HepG2 (cell line): ENCODE data around the gene CD8A. TPM values are rescaled to one million over a fixed set of nuclear protein-coding genes. Genes with fewer than 3 reads are reported as not detected.

Experiments used
- DNMT3B ChIP-seq: conservative IDR thresholded peaks from 2 replicates; pipeline ENCODE4 v1.6.1; 2016; ENCODE audit warnings: missing biosample characterization, control low read depth
- HDAC2 ChIP-seq: sonication (generic); formaldehyde crosslinking; IDR thresholded peaks from 2 replicates; pipeline ENCODE4 v1.4.0; 2020; ENCODE audit warnings: missing genetic modification reagents
- KDM3A ChIP-seq: IDR thresholded peaks from 2 replicates; pipeline ENCODE4 v1.6.1; 2018; ENCODE audit warnings: low read depth, missing compliant biosample characterization
- KLF15 ChIP-seq: sonication (generic); formaldehyde crosslinking; IDR thresholded peaks from 2 replicates; pipeline ENCODE4 v1.8.1; 2023; ENCODE audit warnings: borderline replicate concordance, mild to moderate bottlenecking, inconsistent platforms, missing genetic modification reagents, mixed read lengths
- KLF6 ChIP-seq: IDR thresholded peaks from 2 replicates; pipeline ENCODE4 v1.8.0; 2016; ENCODE audit warnings: missing biosample characterization, missing genetic modification reagents
- MIER2 ChIP-seq: IDR thresholded peaks from 2 replicates; pipeline ENCODE4 v1.6.1; 2016; ENCODE audit warnings: missing biosample characterization, missing genetic modification reagents
- SALL2 ChIP-seq: sonication (generic); formaldehyde crosslinking; IDR thresholded peaks from 2 replicates; pipeline ENCODE4 v1.8.1; 2023; ENCODE audit warnings: mild to moderate bottlenecking, missing genetic modification reagents, inconsistent platforms
- SKIL ChIP-seq: sonication (generic); formaldehyde crosslinking; IDR thresholded peaks from 2 replicates; pipeline ENCODE4 v1.8.0; 2022; ENCODE audit warnings: missing genetic modification reagents, mild to moderate bottlenecking, moderate library complexity, borderline replicate concordance
- TEAD3 ChIP-seq: optimal IDR thresholded peaks from 2 replicates; pipeline ENCODE3; 2016; ENCODE audit warnings: borderline replicate concordance
- ZBTB25 ChIP-seq: IDR thresholded peaks from 2 replicates; pipeline ENCODE4 v1.6.1; 2018; ENCODE audit warnings: missing genetic modification reagents
- ZBTB46 ChIP-seq: sonication (generic); formaldehyde crosslinking; IDR thresholded peaks from 2 replicates; pipeline ENCODE4 v1.4.0; 2020; ENCODE audit warnings: mild to moderate bottlenecking, missing genetic modification reagents, borderline replicate concordance
- ZNF326 ChIP-seq: sonication (generic); formaldehyde crosslinking; IDR thresholded peaks from 2 replicates; pipeline ENCODE4 v1.4.0; 2020; ENCODE audit warnings: missing genetic modification reagents, borderline replicate concordance
- ZNF362 ChIP-seq: sonication (generic); formaldehyde crosslinking; IDR thresholded peaks from 2 replicates; pipeline ENCODE4 v1.4.0; 2020; ENCODE audit warnings: missing genetic modification reagents, mild to moderate bottlenecking, borderline replicate concordance
- ZNF564 ChIP-seq: sonication (generic); formaldehyde crosslinking; IDR thresholded peaks from 2 replicates; pipeline ENCODE4 v1.8.1; 2023; ENCODE audit warnings: mild to moderate bottlenecking, missing genetic modification reagents
- ZNF609 ChIP-seq: sonication (generic); formaldehyde crosslinking; IDR thresholded peaks from 2 replicates; pipeline ENCODE4 v1.4.0; 2020; ENCODE audit warnings: mild to moderate bottlenecking, missing genetic modification reagents, borderline replicate concordance
- ZNF709 ChIP-seq: sonication (generic); formaldehyde crosslinking; IDR thresholded peaks from 2 replicates; pipeline ENCODE4 v1.5.0; 2020; ENCODE audit warnings: mild to moderate bottlenecking, missing genetic modification reagents
- ZNF816 ChIP-seq: sonication (generic); formaldehyde crosslinking; IDR thresholded peaks from 2 replicates; pipeline ENCODE4 v1.8.0; 2022; ENCODE audit warnings: missing genetic modification reagents, mild to moderate bottlenecking, borderline replicate concordance
- polyA plus RNA-seq, 8 experiments: library from polyadenylated mRNA; depleted of rRNA in 3 of 8; stranded (reverse) in 7 of 8; unstranded in 1 of 8; fragments of >200 nt; fragmentation: Illumina TruSeq in 4 of 8; extraction: Trizol in 4 of 8; gene quantifications; 2 replicates each; pipeline versions ENCODE4 v1.2.1 to v1.2.3, GENCODE V29; 2011 to 2016; ENCODE audit warnings: low read depth in 4 of 8, missing spikeins in 1 of 8, mixed read lengths in 1 of 8; ENCODE audit not compliant: insufficient read depth in 1 of 8
- total RNA-seq, 5 experiments: library from RNA; depleted of rRNA; stranded (reverse); fragments of >200 nt; fragmentation: Illumina TruSeq; extraction: Trizol; gene quantifications; 2 replicates each; pipeline ENCODE4 v1.2.3, GENCODE V29; 2016; ENCODE audit warnings: low read depth in 1 of 5

Gene CD8A
- total and polyA plus RNA-seq, 2 of the 13 experiments (the other 11 are each of a cell fraction or from before 2014, with no cell fraction given), result 0.09 TPM; not detected in 1

- TF ChIP-seq ZNF609 (CRISPR knock-in tag) (peak; percentile 33; the same call in 1 of the 2 replicates), SALL2 (CRISPR knock-in tag) (no peak), KLF15 (CRISPR knock-in tag) (0 out of 2 replicates have a peak, but pooled peaks have one; percentile 41), ZNF709 (CRISPR knock-in tag) (peak; percentile 71; the same call in 1 of the 2 replicates), ZNF326 (no peak), ZBTB25 (CRISPR knock-in tag) (0 out of 2 replicates have a peak, but pooled peaks have one; percentile 70), KLF6 (CRISPR knock-in tag) (peak; percentile 73), ZNF362 (peak; percentile 63; the same call in 1 of the 2 replicates), KDM3A (CRISPR knock-in tag) (peak; percentile 46; the same call in 1 of the 2 replicates), ZNF564 (CRISPR knock-in tag) (no peak), DNMT3B (CRISPR knock-in tag) (no peak; the same call in 1 of the 2 replicates), ZBTB46 (no peak), SKIL (peak; percentile 70; the same call in 1 of the 2 replicates), TEAD3 (peak; percentile 34), ZNF816 (no peak), HDAC2 (CRISPR knock-in tag) (peak; percentile 42; the same call in 1 of the 2 replicates), MIER2 (CRISPR knock-in tag) (peak; percentile 48; the same call in 1 of the 2 replicates)
These were observed 17.8 kb upstream of the CD8A start (continued) for GRCh38 chr2:86808315-86809161.
